ENCODE results near the gene TOE1. TPM values are rescaled to one million over a fixed set of nuclear protein-coding genes. Genes with fewer than 3 reads are reported as not detected.

TOE1 gene
- total and polyA plus RNA-seq, 9 of the 15 experiments (the other 6 are each of a cell fraction or from before 2014, with no cell fraction given): 32.1 to 85.7 (median 38.0) TPM

DNA sequence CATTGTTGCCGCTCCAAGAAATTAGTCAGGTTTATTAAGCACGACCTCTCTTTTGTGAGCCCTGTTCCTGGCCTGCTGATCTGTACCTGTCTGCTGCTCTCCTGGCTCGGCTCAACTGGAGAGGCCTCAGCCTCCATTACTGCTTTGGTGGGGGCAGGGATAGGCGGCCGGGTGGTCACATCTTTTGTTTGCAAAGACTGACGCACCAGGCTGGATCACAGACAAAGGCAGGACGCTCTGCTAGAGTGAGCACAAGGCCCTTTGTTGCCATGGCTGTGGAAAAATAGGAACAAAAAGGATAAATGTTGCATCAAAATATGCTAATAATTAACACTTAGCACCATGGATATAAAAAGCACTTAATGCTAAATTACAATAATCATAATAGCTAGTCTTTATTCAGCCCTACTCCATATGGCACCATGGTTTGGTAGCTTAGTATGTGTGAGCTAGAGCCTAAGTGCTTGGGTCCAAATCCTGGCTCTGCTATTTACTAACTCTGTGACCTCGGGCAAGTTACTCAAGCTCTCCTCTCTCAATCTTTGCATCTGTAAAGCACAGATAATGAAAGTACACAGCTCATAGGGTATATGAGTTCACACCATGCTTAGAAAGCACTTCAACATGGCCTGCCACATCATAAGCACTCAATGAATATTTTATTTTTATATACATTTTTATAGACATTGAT lies 42.2 kb upstream of the TOE1 start:
- H3K27ac ChIP-seq (ENCODE audit: extremely low read depth, low read depth, low read length): no peak overlapping the region
- in situ Hi-C loops (cut with MboI): no loop called here
- no peak overlapping the region for H3K9ac ChIP-seq (ENCODE audit: insufficient read depth in 1 of 2, low read depth in 2 of 2, low read length in 2 of 2)
- no peak overlapping the region for H3K4me3 ChIP-seq
- 37% methylated on average over 8 of the region's 8 CpGs for WGBS (ENCODE audit: insufficient coverage, low coverage, missing lambda C conversion rate)
- no peak overlapping the region for H2AFZ ChIP-seq (ENCODE audit: low read depth, low read length)
- H3K9me3 ChIP-seq (replicated peaks; ENCODE audit: control insufficient read depth, insufficient read depth, low read depth, low read length): no peaks in the 10 kb centered on the region
- H3K27me3 ChIP-seq (ENCODE audit: control insufficient read depth in 2 of 2, insufficient read depth in 2 of 2, low read length in 2 of 2): no peaks in the 10 kb centered on the region
- no peaks in the 10 kb centered on the region for H4K20me1 ChIP-seq (replicated peaks; ENCODE audit: control insufficient read depth, insufficient read depth, low read length)
- ATAC-seq: no peak
- TF ChIP-seq ARID1B (IDR thresholded peaks at IDR 0.05) (peak; percentile 57), ELF1 (tag; IDR thresholded peaks at IDR 0.05) (0 out of 2 replicates have a peak, but pooled peaks have one; percentile 13), TEAD1 (CRISPR knock-in tag; IDR thresholded peaks at IDR 0.05) (no peak), CBFA2T3 (IDR thresholded peaks at IDR 0.05) (peak; percentile 43; the same call in 1 of the 2 replicates), HBP1 (CRISPR knock-in tag; IDR thresholded peaks at IDR 0.05) (no peak), RBM15 (IDR thresholded peaks at IDR 0.05; ENCODE audit: insufficient read depth, low read length) (no peak), FOXA3 (CRISPR knock-in tag; conservative IDR thresholded peaks at IDR 0.05 in 1 of 2, IDR thresholded peaks at IDR 0.05 in 1 of 2) (peak in 1 of 2 experiments; percentile 58; a peak in 2 of 4 replicates), PTTG1 (tag; IDR thresholded peaks at IDR 0.05; ENCODE audit: low read depth) (no peak), NR2C2 (CRISPR knock-in tag; IDR thresholded peaks at IDR 0.05) (no peak), NR2C2 (tag; IDR thresholded peaks at IDR 0.05) (peak; percentile 21; the same call in 1 of the 2 replicates), TCF3 (CRISPR knock-in tag; IDR thresholded peaks at IDR 0.05) (0 out of 2 replicates have a peak, but pooled peaks have one; percentile 8), ZNF507 (tag; conservative IDR thresholded peaks at IDR 0.05) (no peak), CBFA2T2 (conservative IDR thresholded peaks at IDR 0.05) (0 out of 2 replicates have a peak, but pooled peaks have one; percentile 6), EP300 (IDR thresholded peaks at IDR 0.05; ENCODE audit: low read length) (peak; percentile 4; the same call in 1 of the 2 replicates), POLR2G (IDR thresholded peaks at IDR 0.05; ENCODE audit: low read depth, low read length) (no peak), CEBPG (CRISPR knock-in tag; IDR thresholded peaks at IDR 0.05) (no peak), CEBPG (tag; conservative IDR thresholded peaks at IDR 0.05 in 1 of 2, IDR thresholded peaks at IDR 0.05 in 1 of 2) (0 out of 4 replicates have a peak, but pooled peaks of 1 of the 2 experiments have one; percentile 15), KDM1A (IDR thresholded peaks at IDR 0.05) (peak; percentile 40 to 65; a peak in 2 of 4 replicates)
- FAIRE-seq: no peak
- intact Hi-C loops (cut with micrococcal nuclease): no loop called here
- peaks cover 3% of the 10 kb centered on the region; the same call in 1 of the 3 replicates for H3K79me2 ChIP-seq (ENCODE audit: control insufficient read depth, insufficient read depth, low read length)
- peaks cover 5 to 17% of the 10 kb centered on the region in 2 experiments; a peak in 4 of 5 replicates for H3K4me1 ChIP-seq (replicated peaks in 1 of 2; ENCODE audit: control insufficient read depth in 2 of 2, insufficient read depth in 2 of 2, low read length in 2 of 2)
- BruUV-seq (replicated peaks): no TSS peak
- no peak overlapping the region for H3K4me2 ChIP-seq (ENCODE audit: insufficient read depth, low read length)
- ChIA-PET CTCF (ENCODE audit: low intra/inter-chr PET ratio) (interaction anchor here (5.3 kb wide), 1 partner anchor 283 kb away, joined by 58 read pairs; no protein-coding TSS in a partner anchor), POLR2A (interaction anchor here (0.6 to 4.1 kb wide), 5 partner anchors 279 to 522 kb away, joined by 3 to 44 read pairs (median 3); partner anchors contain the start of genes EIF2B3, HECTD3 and UROD)
- no peaks in the 10 kb centered on the region for H3K36me3 ChIP-seq (ENCODE audit: control insufficient read depth, insufficient read depth, low read length)
- DNase-seq (ENCODE audit: extremely low read depth in 1 of 4, low spot score in 3 of 4): no peak
- H3K9me1 ChIP-seq (ENCODE audit: control insufficient read depth, insufficient read depth, low read length): no peaks in the 10 kb centered on the region

Measured in K562 (cell line).